OCI-LY7 (cell line): ENCODE data around the gene CNKSR3. TPM values are rescaled to one million over a fixed set of nuclear protein-coding genes. Genes with fewer than 3 reads are reported as not detected.

Experiments
- BruUV-seq: library from RNA; stranded (reverse); fragments of 400-500 nt; replicated peaks from 2 replicates; lab custom pipeline; 2021; lab: Mats Ljungman, UMichigan
- CTCF ChIA-PET: fragments of 300-600 bp; sonication (Branson Sonifier 250); formaldehyde crosslinking; loops from one replicate; lab custom pipeline; 2022; ENCODE audit warnings: antibody characterized with exemption; ENCODE audit not compliant: unreplicated experiment; lab: Charles Lee
- POLR2A ChIA-PET: fragments of 300-600 bp; sonication (Branson Sonifier 250); formaldehyde crosslinking; loops from one replicate; lab custom pipeline; 2022; ENCODE audit warnings: antibody characterized with exemption; lab: Charles Lee
- DNase-seq: peaks from one replicate; pipeline ENCODE4 v3.0.0-alpha.2; 2015; ENCODE audit warnings: low spot score
- H2AFZ ChIP-seq: fragments of 200-600 bp; sonication (generic), shearing (Covaris generic); 2 replicates; pipeline ENCODE4 v1.6.1; 2014; ENCODE audit warnings: mild to moderate bottlenecking, antibody characterized with exemption, low read length, moderate library complexity
- H3K27ac ChIP-seq: fragments of 200-600 bp; sonication (generic); 2 replicates; pipeline ENCODE4 v1.5.1; 2014; ENCODE audit warnings: mixed run types, low read depth, mild to moderate bottlenecking, moderate library complexity, low read length, inconsistent platforms; ENCODE audit not compliant: poor library complexity, severe bottlenecking
- H3K36me3 ChIP-seq: fragments of 200-600 bp; sonication (generic); 2 replicates; pipeline ENCODE4 v1.6.1; 2014; ENCODE audit warnings: mild to moderate bottlenecking, antibody characterized with exemption, low read length, moderate library complexity, mixed read lengths; ENCODE audit not compliant: insufficient read depth
- H3K4me1 ChIP-seq: fragments of 200-600 bp; sonication (generic); 2 replicates; pipeline ENCODE4 v1.5.1; 2014; ENCODE audit warnings: mild to moderate bottlenecking, low read length; ENCODE audit not compliant: insufficient read depth, poor library complexity, severe bottlenecking
- H3K4me2 ChIP-seq: fragments of 200-600 bp; sonication (generic); 2 replicates; pipeline ENCODE4 v1.6.1; 2014; ENCODE audit warnings: mild to moderate bottlenecking, low read length
- H3K4me3 ChIP-seq: fragments of 200-600 bp; sonication (generic); 2 replicates; pipeline ENCODE4 v1.5.1; 2014; ENCODE audit warnings: mild to moderate bottlenecking, low read depth, low read length; ENCODE audit not compliant: poor library complexity, severe bottlenecking
- H3K79me2 ChIP-seq: fragments of 200-600 bp; sonication (generic); 2 replicates; pipeline ENCODE4 v1.6.1; 2016; ENCODE audit warnings: low read depth, mild to moderate bottlenecking, low read length, moderate library complexity, mixed read lengths; ENCODE audit not compliant: insufficient read depth
- H3K9me2 ChIP-seq: fragments of 200-600 bp; sonication (generic); 2 replicates; pipeline ENCODE4 v1.6.1; 2016; ENCODE audit warnings: mild to moderate bottlenecking, low read length, mixed read lengths; ENCODE audit not compliant: insufficient read depth
- H3K9me3 ChIP-seq: fragments of 200-600 bp; sonication (generic); 2 replicates; pipeline ENCODE4 v1.6.1; 2014; ENCODE audit warnings: mild to moderate bottlenecking, mixed run types, low read length, mixed read lengths
- H4K20me1 ChIP-seq: fragments of 200-600 bp; sonication (generic); 2 replicates; pipeline ENCODE4 v1.6.1; 2014; ENCODE audit warnings: mild to moderate bottlenecking, antibody characterized with exemption, low read length, moderate library complexity, mixed read lengths; ENCODE audit not compliant: insufficient read depth
- CTCF ChIP-seq: fragments of 200-600 bp; sonication (generic); conservative IDR thresholded peaks from 2 replicates; pipeline ENCODE4 v1.5.1; 2014; ENCODE audit warnings: mild to moderate bottlenecking, antibody characterized with exemption, low read length, moderate library complexity, mixed read lengths
- EZH2phosphoT487 ChIP-seq: fragments of 200-600 bp; sonication (generic); IDR thresholded peaks from 2 replicates; pipeline ENCODE4 v1.6.1; 2018; ENCODE audit warnings: low read depth, borderline replicate concordance, mild to moderate bottlenecking, mixed run types, antibody characterized with exemption, low read length, moderate library complexity, mixed read lengths
- intact Hi-C: fragments of 100-400 bp; cut with micrococcal nuclease; formaldehyde crosslinking; loops from one replicate; pipeline ENCODE4 v1.10.0; 2022; ENCODE audit not compliant: unreplicated experiment
- total RNA-seq, 2 experiments: library from RNA; depleted of rRNA in 1 of 2; stranded (reverse); fragments of >200 nt in 1 of 2; shearing (Covaris generic) in 1 of 2; gene quantifications; 2 replicates each; pipeline ENCODE4 v1.2.3, GENCODE V29; 2014 to 2022

Gene CNKSR3
- total RNA-seq, 2 experiments from 2014 or later = not detected

- Histone ChIP-seq H3K4me1 (no peaks in the 10 kb centered on the region), H3K9me3 (no peaks in the 10 kb centered on the region), H3K36me3 (no peaks in the 10 kb centered on the region), H3K4me3 (no peak overlapping the region), H2AFZ (no peak overlapping the region), H3K27ac (no peak overlapping the region), H4K20me1 (no peaks in the 10 kb centered on the region), H3K79me2 (no peaks in the 10 kb centered on the region), H3K4me2 (no peak overlapping the region), H3K9me2 (no peaks in the 10 kb centered on the region)
- ChIA-PET CTCF (no interaction called here), POLR2A (interaction anchor here (0.6 to 0.7 kb wide), 2 partner anchors 11 to 562 kb away, joined by 3 to 5 read pairs; no protein-coding TSS in a partner anchor)
- no peak for TF ChIP-seq EZH2phosphoT487
- TF ChIP-seq CTCF = no peak
- intact Hi-C loops = no loop called here
- no peak for DNase-seq
- no TSS peak for BruUV-seq
Measured at GRCh38 chr6:154434662-154435061, 75.8 kb downstream of the CNKSR3 start.

- Histone ChIP-seq H3K4me1 (no peaks in the 10 kb centered on the region), H3K36me3 (no peaks in the 10 kb centered on the region), H3K27ac (no peak overlapping the region), H3K4me2 (no peak overlapping the region), H4K20me1 (no peaks in the 10 kb centered on the region), H3K9me2 (no peaks in the 10 kb centered on the region), H3K9me3 (no peaks in the 10 kb centered on the region), H3K79me2 (no peaks in the 10 kb centered on the region), H3K4me3 (no peak overlapping the region), H2AFZ (no peak overlapping the region)
- intact Hi-C loops = no loop called here
- BruUV-seq = no TSS peak
- no peak for TF ChIP-seq CTCF
- no peak for TF ChIP-seq EZH2phosphoT487
- ChIA-PET CTCF (no interaction called here), POLR2A (no interaction called here)
- no peak for DNase-seq
Measured at GRCh38 chr6:154433477-154434241, 76.8 kb downstream of the CNKSR3 start.
